Retinal pigment epithelial cell (primary cell): ENCODE results near the gene ERBB4.

ENCODE experiments used
- DNase-seq: peaks from one replicate; pipeline ENCODE4 v3.0.0-alpha.2; 2010; ENCODE audit warnings: low read depth
- H3K4me3 ChIP-seq: 2 replicates; pipeline ENCODE4 v1.5.1; 2011; ENCODE audit warnings: mild to moderate bottlenecking, low read length, control low read depth, moderate library complexity
- TF ChIP-seq, protein P1 (sequence below): conservative IDR thresholded peaks from 2 replicates; pipeline ENCODE4 v1.5.1; 2011; ENCODE audit warnings: low read depth, low read length, control low read depth, inconsistent platforms

The ERBB4 gene

DNA sequence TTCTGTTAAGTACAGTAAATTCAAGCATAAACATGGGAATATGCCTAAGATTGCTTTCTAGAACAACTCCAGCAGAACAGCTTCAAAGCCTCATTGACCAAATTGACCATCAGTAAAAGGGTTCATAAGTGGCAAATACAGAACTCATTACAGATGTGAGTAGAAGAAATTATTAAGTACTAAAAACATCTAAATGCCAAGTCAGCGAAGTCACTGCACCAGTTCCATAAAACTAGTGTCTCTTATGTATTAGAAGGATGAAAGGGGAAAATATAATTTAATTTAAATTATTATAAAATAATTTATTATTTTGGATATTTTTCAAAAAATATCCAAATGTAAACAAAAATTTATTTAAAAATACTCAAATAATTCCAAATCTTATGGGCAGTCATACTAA is 553.2 kb downstream of the ERBB4 start:
- H3K4me3 ChIP-seq, result no peak overlapping the region
- no peak for DNase-seq
- TF ChIP-seq, protein P1, sequence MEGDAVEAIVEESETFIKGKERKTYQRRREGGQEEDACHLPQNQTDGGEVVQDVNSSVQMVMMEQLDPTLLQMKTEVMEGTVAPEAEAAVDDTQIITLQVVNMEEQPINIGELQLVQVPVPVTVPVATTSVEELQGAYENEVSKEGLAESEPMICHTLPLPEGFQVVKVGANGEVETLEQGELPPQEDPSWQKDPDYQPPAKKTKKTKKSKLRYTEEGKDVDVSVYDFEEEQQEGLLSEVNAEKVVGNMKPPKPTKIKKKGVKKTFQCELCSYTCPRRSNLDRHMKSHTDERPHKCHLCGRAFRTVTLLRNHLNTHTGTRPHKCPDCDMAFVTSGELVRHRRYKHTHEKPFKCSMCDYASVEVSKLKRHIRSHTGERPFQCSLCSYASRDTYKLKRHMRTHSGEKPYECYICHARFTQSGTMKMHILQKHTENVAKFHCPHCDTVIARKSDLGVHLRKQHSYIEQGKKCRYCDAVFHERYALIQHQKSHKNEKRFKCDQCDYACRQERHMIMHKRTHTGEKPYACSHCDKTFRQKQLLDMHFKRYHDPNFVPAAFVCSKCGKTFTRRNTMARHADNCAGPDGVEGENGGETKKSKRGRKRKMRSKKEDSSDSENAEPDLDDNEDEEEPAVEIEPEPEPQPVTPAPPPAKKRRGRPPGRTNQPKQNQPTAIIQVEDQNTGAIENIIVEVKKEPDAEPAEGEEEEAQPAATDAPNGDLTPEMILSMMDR, result no peak

DNA sequence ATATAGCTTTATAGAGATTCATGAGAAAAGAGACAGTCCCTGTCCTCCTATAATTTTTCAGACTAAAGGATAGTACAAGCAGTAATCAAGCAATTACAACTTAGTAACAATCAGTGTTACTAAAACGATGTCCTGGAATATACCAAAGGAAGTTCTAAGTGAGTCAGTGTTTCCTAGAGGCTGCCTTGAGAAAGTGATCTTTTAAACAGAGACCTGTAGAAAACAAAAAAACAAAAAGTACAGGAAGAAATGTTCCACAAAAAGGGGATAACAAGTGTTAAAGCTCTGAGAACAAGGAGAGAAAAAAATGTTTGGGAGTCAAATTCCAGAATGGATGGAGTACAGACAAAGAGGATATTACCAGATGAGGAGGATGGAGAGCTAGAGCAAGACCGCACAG is 556.4 kb downstream of the ERBB4 start:
- DNase-seq, result no peak
- no peak overlapping the region for H3K4me3 ChIP-seq
- TF ChIP-seq, protein P1, result no peak

DNA sequence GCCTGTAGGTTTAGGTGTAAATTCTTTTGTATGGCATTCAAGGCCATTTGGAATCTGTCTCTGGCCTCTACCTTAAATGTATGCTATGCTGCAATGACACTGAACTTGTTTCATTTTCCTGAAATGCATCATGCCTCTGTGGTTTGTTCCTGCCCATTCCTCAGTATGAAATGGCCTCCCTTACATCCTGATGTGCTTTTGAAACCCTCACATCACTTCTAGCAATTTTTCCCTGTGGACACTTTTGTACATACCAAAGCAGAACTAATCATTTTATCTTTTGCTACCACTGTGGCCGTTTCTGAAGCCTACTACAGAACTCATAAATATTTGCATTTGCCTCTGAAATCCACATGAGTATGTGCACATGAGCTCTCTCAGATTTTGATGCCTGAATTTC is 557.2 kb downstream of the ERBB4 start:
- no peak for DNase-seq
- H3K4me3 ChIP-seq, result no peak overlapping the region
- TF ChIP-seq, protein P1, result no peak

DNA sequence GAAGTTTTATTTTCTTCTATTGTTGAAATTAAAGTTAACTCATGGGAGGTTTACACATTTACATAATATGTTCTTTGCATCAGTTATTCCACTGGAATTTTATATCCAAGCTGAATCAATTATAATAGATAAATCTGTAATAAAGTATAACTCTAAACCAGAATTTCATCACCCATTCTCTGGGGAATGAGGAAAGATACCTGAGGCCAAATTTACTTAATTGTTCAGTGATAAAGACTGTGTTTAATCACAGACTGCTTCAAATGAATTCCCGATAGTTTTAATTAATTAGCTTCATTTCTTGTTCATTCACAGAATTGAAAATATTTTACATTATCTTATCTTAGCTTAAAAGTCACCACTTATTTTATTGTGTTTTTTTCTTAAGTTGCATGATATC is 562.5 kb downstream of the ERBB4 start:
- H3K4me3 ChIP-seq, result no peak overlapping the region
- TF ChIP-seq, protein P1, result no peak
- no peak for DNase-seq

DNA sequence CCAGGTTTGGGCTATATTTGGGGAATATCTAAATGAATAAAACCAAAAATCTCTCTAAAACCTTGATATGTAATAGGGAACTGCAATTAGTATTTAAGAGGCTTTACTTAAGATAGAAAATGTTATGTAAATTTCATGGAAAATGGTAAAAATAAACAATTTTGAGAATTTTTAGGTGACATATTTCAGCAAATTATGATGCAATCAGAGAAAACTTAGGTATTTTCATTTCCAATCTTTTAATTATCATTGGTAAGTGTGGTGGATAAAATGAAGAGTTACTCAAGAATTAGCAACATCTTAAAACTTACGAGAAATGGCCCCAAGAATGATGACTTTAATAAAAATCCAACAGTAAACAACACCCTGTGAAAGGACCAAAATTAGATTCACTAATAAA is 571.4 kb downstream of the ERBB4 start:
- no peak overlapping the region for H3K4me3 ChIP-seq
- DNase-seq, result no peak
- TF ChIP-seq, protein P1, result no peak

DNA sequence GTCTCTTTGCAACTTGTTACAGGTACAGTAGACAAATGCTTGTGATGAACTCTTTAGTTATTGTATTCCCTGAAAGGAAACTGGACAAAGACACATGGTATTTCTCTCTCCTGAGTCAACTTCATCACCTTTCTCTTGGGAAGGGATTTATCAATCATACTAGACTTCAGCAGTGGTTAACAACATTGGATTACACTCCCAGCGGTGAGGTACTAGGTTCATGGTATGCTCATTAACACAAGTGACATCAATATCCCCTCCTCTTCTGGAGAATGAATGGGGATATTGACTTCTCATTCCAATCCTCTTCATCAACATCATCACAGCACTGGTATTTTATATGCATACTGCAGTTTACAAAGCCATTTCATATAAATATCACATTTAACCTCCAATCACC is 574.6 kb downstream of the ERBB4 start:
- no peak overlapping the region for H3K4me3 ChIP-seq
- TF ChIP-seq, protein P1, result no peak
- no peak for DNase-seq

DNA sequence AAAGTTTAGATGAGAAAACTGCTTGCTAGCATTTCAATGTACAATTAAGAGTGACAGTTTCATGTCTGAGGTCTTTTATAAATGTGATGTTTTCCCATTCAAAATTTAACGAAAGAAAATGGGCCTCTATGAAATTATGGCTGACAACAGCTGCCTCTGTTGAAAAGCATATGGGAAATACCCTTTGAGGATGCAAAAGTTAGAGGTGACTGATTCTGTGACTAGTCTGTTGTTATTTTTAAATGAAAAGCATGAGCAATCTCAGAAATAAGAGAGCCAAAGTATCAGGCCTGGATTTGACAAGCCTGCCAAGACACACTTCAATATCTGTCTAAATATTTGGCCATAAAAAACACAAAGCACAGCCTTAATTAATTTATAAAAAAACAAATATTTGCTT is 580.8 kb downstream of the ERBB4 start:
- DNase-seq, result no peak
- TF ChIP-seq, protein P1, result no peak
- no peak overlapping the region for H3K4me3 ChIP-seq
